ENCODE data around the gene DLGAP4.

DLGAP4 gene

GRCh38 chr20:36308353-36308752 lies 2.2 kb downstream of the DLGAP4 start:
- no peak for DNase-seq (ENCODE audit: low spot score)

GRCh38 chr20:36308986-36309385 lies 2.8 kb downstream of the DLGAP4 start:
- DNase-seq (ENCODE audit: low spot score) = no peak

GRCh38 chr20:36309643-36310042 lies 3.5 kb downstream of the DLGAP4 start:
- no peak for DNase-seq (ENCODE audit: low spot score)

- no peak for DNase-seq (ENCODE audit: low spot score)
These were observed 4.3 kb downstream of the DLGAP4 start for GRCh38 chr20:36310215-36310981.

- DNase-seq (ENCODE audit: low spot score) = no peak
These were observed 5.2 kb downstream of the DLGAP4 start for GRCh38 chr20:36311141-36311853.

- DNase-seq (ENCODE audit: low spot score) = no peak
These were observed 6.0 kb downstream of the DLGAP4 start for GRCh38 chr20:36311854-36312723.

GRCh38 chr20:36312724-36313441 lies 6.7 kb downstream of the DLGAP4 start:
- DNase-seq (ENCODE audit: low spot score) = no peak

GRCh38 chr20:36313476-36313875 lies 7.3 kb downstream of the DLGAP4 start:
- DNase-seq (ENCODE audit: low spot score) = no peak

GRCh38 chr20:36313926-36314325 lies 7.8 kb downstream of the DLGAP4 start:
- no peak for DNase-seq (ENCODE audit: low spot score)

- DNase-seq (ENCODE audit: low spot score) = no peak
These were observed 8.8 kb downstream of the DLGAP4 start for GRCh38 chr20:36314734-36315544.

GRCh38 chr20:36315545-36316351 lies 9.6 kb downstream of the DLGAP4 start:
- no peak for DNase-seq (ENCODE audit: low spot score)

GRCh38 chr20:36317675-36318074 lies 11.5 kb downstream of the DLGAP4 start:
- DNase-seq (ENCODE audit: low spot score) = no peak

GRCh38 chr20:36318166-36318565 lies 12.0 kb downstream of the DLGAP4 start:
- DNase-seq (ENCODE audit: low spot score) = no peak

- no peak for DNase-seq (ENCODE audit: low spot score)
These were observed 13.5 kb downstream of the DLGAP4 start for GRCh38 chr20:36319356-36320260.

GRCh38 chr20:36320261-36320897 lies 14.2 kb downstream of the DLGAP4 start:
- DNase-seq (ENCODE audit: low spot score) = no peak

- no peak for DNase-seq (ENCODE audit: low spot score)
These were observed 15.0 kb downstream of the DLGAP4 start for GRCh38 chr20:36320898-36321695.

GRCh38 chr20:36322131-36322530 lies 16.0 kb downstream of the DLGAP4 start:
- DNase-seq (ENCODE audit: low spot score) = no peak

GRCh38 chr20:36330091-36330490 lies 24.0 kb downstream of the DLGAP4 start:
- DNase-seq (ENCODE audit: low spot score) = no peak
